PC-9 (cell line): Measurements from ENCODE around the gene ZSWIM4. TPM values are rescaled to one million over a fixed set of nuclear protein-coding genes. Genes with fewer than 3 reads are reported as not detected.

Experiments used
- BruUV-seq: library from RNA; stranded (reverse); fragments of 400-500 nt; replicated peaks from 2 replicates; lab custom pipeline; 2021; lab: Mats Ljungman, UMichigan
- CTCF ChIA-PET: fragments of 300-600 bp; sonication (Branson Sonifier 250); formaldehyde crosslinking; loops from one replicate; lab custom pipeline; 2022; ENCODE audit warnings: antibody characterized with exemption; lab: Charles Lee
- POLR2A ChIA-PET: fragments of 300-600 bp; sonication (Branson Sonifier 250); formaldehyde crosslinking; loops from one replicate; lab custom pipeline; 2022; ENCODE audit warnings: antibody characterized with exemption; ENCODE audit not compliant: unreplicated experiment; lab: Charles Lee
- DNase-seq, 2 experiments: peaks; one replicate each; pipeline versions ENCODE4 v3.0.0 to v3.0.0-alpha.2; 2015 to 2022; ENCODE audit warnings: mixed read lengths in 1 of 2
- H2AFZ ChIP-seq: fragments of 200-600 bp; sonication (generic); 2 replicates; pipeline ENCODE4 v1.8.1; 2017; ENCODE audit warnings: antibody characterized with exemption
- H3F3A ChIP-seq: fragments of 200-600 bp; sonication (generic); 2 replicates; pipeline ENCODE4 v1.8.1; 2017; ENCODE audit warnings: antibody characterized with exemption, mild to moderate bottlenecking, low read depth; ENCODE audit not compliant: insufficient read depth
- H3K27ac ChIP-seq: fragments of 200-600 bp; sonication (generic); 2 replicates; pipeline ENCODE4 v1.6.1; 2016; ENCODE audit warnings: mixed run types
- H3K27me3 ChIP-seq: fragments of 200-600 bp; sonication (generic); 2 replicates; pipeline ENCODE4 v1.6.1; 2016; ENCODE audit warnings: low read depth, mixed run types; ENCODE audit not compliant: insufficient read depth
- H3K36me3 ChIP-seq: fragments of 200-600 bp; sonication (generic); 2 replicates; pipeline ENCODE4 v1.6.1; 2016; ENCODE audit warnings: low read depth, mixed run types
- H3K4me1 ChIP-seq: fragments of 200-600 bp; sonication (generic); replicated peaks from 2 replicates; pipeline ENCODE4 v1.6.1; 2016; ENCODE audit warnings: mixed run types; ENCODE audit not compliant: insufficient read depth
- H3K4me2 ChIP-seq: fragments of 200-600 bp; sonication (generic); 2 replicates; pipeline ENCODE4 v1.6.1; 2017; ENCODE audit warnings: mixed run types
- H3K4me3 ChIP-seq: fragments of 200-600 bp; sonication (generic); 2 replicates; pipeline ENCODE4 v1.6.1; 2016; ENCODE audit warnings: mixed run types
- H3K79me2 ChIP-seq: fragments of 200-600 bp; sonication (generic); 2 replicates; pipeline ENCODE4 v1.6.1; 2017; ENCODE audit warnings: low read depth, mixed run types
- H3K9me2 ChIP-seq: fragments of 200-600 bp; sonication (generic); 2 replicates; pipeline ENCODE4 v1.8.1; 2017; ENCODE audit warnings: mild to moderate bottlenecking; ENCODE audit not compliant: insufficient read depth
- H3K9me3 ChIP-seq: fragments of 200-600 bp; sonication (generic); 2 replicates; pipeline ENCODE4 v1.8.1; 2016; ENCODE audit warnings: low read depth; ENCODE audit not compliant: insufficient read depth
- H4K20me1 ChIP-seq: fragments of 200-600 bp; sonication (generic); 2 replicates; pipeline ENCODE4 v1.8.1; 2017; ENCODE audit not compliant: insufficient read depth
- EZH2 ChIP-seq: fragments of 200-600 bp; sonication (generic); IDR thresholded peaks from 2 replicates; pipeline ENCODE4 v1.8.0; 2017; ENCODE audit warnings: antibody characterized with exemption, low read depth
- intact Hi-C: fragments of 100-400 bp; cut with micrococcal nuclease; formaldehyde crosslinking; loops from one replicate; pipeline ENCODE4 v1.10.0; 2022; ENCODE audit not compliant: unreplicated experiment
- total RNA-seq: library from RNA; stranded (reverse); gene quantifications from 2 replicates; pipeline ENCODE4 v1.2.3, GENCODE V29; 2021
- TF ChIP-seq, protein P1 (sequence below): fragments of 200-600 bp; sonication (generic); conservative IDR thresholded peaks from 2 replicates; pipeline ENCODE4 v1.6.1; 2017; ENCODE audit warnings: mixed run types, antibody characterized with exemption, mild to moderate bottlenecking, moderate library complexity

The ZSWIM4 gene
- total RNA-seq, 1 experiment from 2014 or later, result 15.2 TPM

- no peak for DNase-seq
- POLR2A ChIA-PET, result interaction anchor here (0.5 to 0.6 kb wide), 3 partner anchors 32 to 304 kb away, joined by 3 to 7 read pairs (median 3); partner anchors contain the start of gene ZSWIM4
- CTCF ChIA-PET, result no interaction called here
- H3K4me1 ChIP-seq, result no peaks in the 10 kb centered on the region
- no peaks in the 10 kb centered on the region; the same call in 1 of the 2 replicates for H3K36me3 ChIP-seq
- no peaks in the 10 kb centered on the region for H3K79me2 ChIP-seq
- peaks cover 52% of the 10 kb centered on the region for H3F3A ChIP-seq
- BruUV-seq, result no TSS peak
- no peak overlapping the region for H3K4me2 ChIP-seq
- H3K9me2 ChIP-seq, result no peaks in the 10 kb centered on the region
- H4K20me1 ChIP-seq, result 0 out of 2 replicates have a peak, but pooled peaks cover 6% of the 10 kb centered on the region
- H3K27ac ChIP-seq, result no peak overlapping the region
- intact Hi-C loops, result no loop called here
- no peaks in the 10 kb centered on the region for H3K9me3 ChIP-seq
- no peak for TF ChIP-seq EZH2
- TF ChIP-seq, protein P1, sequence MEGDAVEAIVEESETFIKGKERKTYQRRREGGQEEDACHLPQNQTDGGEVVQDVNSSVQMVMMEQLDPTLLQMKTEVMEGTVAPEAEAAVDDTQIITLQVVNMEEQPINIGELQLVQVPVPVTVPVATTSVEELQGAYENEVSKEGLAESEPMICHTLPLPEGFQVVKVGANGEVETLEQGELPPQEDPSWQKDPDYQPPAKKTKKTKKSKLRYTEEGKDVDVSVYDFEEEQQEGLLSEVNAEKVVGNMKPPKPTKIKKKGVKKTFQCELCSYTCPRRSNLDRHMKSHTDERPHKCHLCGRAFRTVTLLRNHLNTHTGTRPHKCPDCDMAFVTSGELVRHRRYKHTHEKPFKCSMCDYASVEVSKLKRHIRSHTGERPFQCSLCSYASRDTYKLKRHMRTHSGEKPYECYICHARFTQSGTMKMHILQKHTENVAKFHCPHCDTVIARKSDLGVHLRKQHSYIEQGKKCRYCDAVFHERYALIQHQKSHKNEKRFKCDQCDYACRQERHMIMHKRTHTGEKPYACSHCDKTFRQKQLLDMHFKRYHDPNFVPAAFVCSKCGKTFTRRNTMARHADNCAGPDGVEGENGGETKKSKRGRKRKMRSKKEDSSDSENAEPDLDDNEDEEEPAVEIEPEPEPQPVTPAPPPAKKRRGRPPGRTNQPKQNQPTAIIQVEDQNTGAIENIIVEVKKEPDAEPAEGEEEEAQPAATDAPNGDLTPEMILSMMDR, result no peak
- no peak overlapping the region for H2AFZ ChIP-seq
- H3K27me3 ChIP-seq, result no peaks in the 10 kb centered on the region
- no peak overlapping the region for H3K4me3 ChIP-seq
Observed at GRCh38 chr19:13826652-13827235, 31.5 kb downstream of the ZSWIM4 start.

- 0 out of 2 replicates have a peak, but pooled peaks cover 6% of the 10 kb centered on the region for H4K20me1 ChIP-seq
- peak in 1 of 2 experiments; percentile 33 for DNase-seq
- TF ChIP-seq, protein P1, result no peak
- TF ChIP-seq EZH2, result no peak
- peaks cover 54% of the 10 kb centered on the region for H3F3A ChIP-seq
- H3K27ac ChIP-seq, result no peak overlapping the region
- no peak overlapping the region for H3K4me2 ChIP-seq
- ChIA-PET CTCF (interaction anchor here (0.6 kb wide), 1 partner anchor 38 kb away, joined by 5 read pairs; no protein-coding TSS in a partner anchor), POLR2A (interaction anchor here (0.5 to 0.6 kb wide), 4 partner anchors 32 to 937 kb away, joined by 3 to 7 read pairs (median 3); partner anchors contain the start of genes GCDH and ZSWIM4)
- H3K9me2 ChIP-seq, result no peaks in the 10 kb centered on the region
- intact Hi-C loops, result no loop called here
- no peaks in the 10 kb centered on the region for H3K27me3 ChIP-seq
- H3K4me1 ChIP-seq, result no peaks in the 10 kb centered on the region
- H3K9me3 ChIP-seq, result no peaks in the 10 kb centered on the region
- no peak overlapping the region for H3K4me3 ChIP-seq
- H2AFZ ChIP-seq, result no peak overlapping the region
- H3K36me3 ChIP-seq, result no peaks in the 10 kb centered on the region; the same call in 1 of the 2 replicates
- H3K79me2 ChIP-seq, result no peaks in the 10 kb centered on the region
- BruUV-seq, result no TSS peak
Observed at GRCh38 chr19:13827656-13828055, 32.4 kb downstream of the ZSWIM4 start.

DNA sequence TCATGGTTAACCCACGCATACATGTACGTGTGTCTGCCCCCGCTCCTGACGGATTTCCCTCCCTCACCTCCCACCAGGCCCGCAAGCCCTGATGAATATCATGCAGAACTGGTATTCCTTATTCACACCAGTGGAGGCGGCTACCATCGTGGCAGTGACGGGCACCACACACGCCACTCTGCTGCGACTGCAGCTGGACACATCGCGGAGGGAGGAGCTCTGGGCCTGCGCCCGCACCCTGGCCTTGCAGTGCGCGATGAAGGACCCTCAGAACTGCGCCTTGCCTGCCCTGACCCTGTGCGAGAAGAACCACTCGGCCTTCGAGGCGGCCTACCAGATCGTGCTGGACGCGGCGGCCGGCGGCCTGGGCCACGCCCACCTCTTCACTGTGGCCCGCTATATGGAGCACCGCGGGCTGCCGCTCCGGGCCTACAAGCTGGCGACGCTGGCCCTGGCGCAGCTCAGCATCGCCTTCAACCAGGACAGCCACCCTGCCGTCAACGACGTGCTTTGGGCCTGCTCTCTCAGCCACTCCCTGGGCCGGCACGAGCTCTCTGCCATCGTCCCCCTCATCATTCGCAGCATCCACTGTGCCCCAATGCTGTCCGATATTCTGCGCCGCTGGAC is 35.0 kb downstream of the ZSWIM4 start:
- no TSS peak for BruUV-seq
- POLR2A ChIA-PET, result interaction anchor here (0.6 kb wide), 1 partner anchor 47 kb away, joined by 3 read pairs; no protein-coding TSS in a partner anchor
- H3K9me2 ChIP-seq, result no peaks in the 10 kb centered on the region
- H3K27me3 ChIP-seq, result no peaks in the 10 kb centered on the region
- CTCF ChIA-PET, result no interaction called here
- no peak overlapping the region for H2AFZ ChIP-seq
- no peak overlapping the region for H3K27ac ChIP-seq
- peaks cover 69% of the 10 kb centered on the region for H3F3A ChIP-seq
- H3K36me3 ChIP-seq, result no peaks in the 10 kb centered on the region; the same call in 1 of the 2 replicates
- intact Hi-C loops, result no loop called here
- peaks cover 20% of the 10 kb centered on the region for H3K4me1 ChIP-seq
- TF ChIP-seq EZH2, result no peak
- TF ChIP-seq, protein P1, result no peak
- H3K9me3 ChIP-seq, result no peaks in the 10 kb centered on the region
- peaks cover 19% of the 10 kb centered on the region for H4K20me1 ChIP-seq
- H3K79me2 ChIP-seq, result peaks cover 5% of the 10 kb centered on the region; the same call in 1 of the 2 replicates
- DNase-seq, result peak in 1 of 2 experiments; percentile 30
- H3K4me3 ChIP-seq, result no peak overlapping the region
- no peak overlapping the region for H3K4me2 ChIP-seq
